SK-N-SH treated with all-trans-retinoic acid at 6 μM for 48 hours (cell line): ENCODE results near the gene NKD1.

Experiments used
- ATAC-seq: fragments of 200-7000 bp; cut with Tn5 transposase; 3 replicates; pipeline ENCODE4 v1.9.1; 2020; ENCODE audit warnings: mild to moderate bottlenecking, moderate library complexity
- ARNTL ChIP-seq: fragments of 450-650 bp; formaldehyde crosslinking; IDR thresholded peaks from 2 replicates; pipeline ENCODE4 v1.5.0; 2020; ENCODE audit warnings: low read depth, mild to moderate bottlenecking, moderate library complexity, borderline replicate concordance
- BACH2 ChIP-seq: fragments of 250-450 bp; sonication (Bioruptor Pico); IDR thresholded peaks from 2 replicates; pipeline ENCODE4 v1.9.0; 2021; ENCODE audit warnings: mild to moderate bottlenecking, borderline replicate concordance
- CSDC2 ChIP-seq: fragments of 250-450 bp; sonication (Bioruptor Pico); IDR thresholded peaks from 2 replicates; pipeline ENCODE4 v1.5.0; 2020; ENCODE audit warnings: mild to moderate bottlenecking, moderate library complexity
- GLIS3 ChIP-seq: fragments of 250-450 bp; sonication (Bioruptor Pico); IDR thresholded peaks from 2 replicates; pipeline ENCODE4 v1.5.0; 2020; ENCODE audit warnings: mild to moderate bottlenecking, moderate library complexity
- ISL1 ChIP-seq: fragments of 250-450 bp; sonication (Bioruptor Pico); IDR thresholded peaks from 2 replicates; pipeline ENCODE4 v2.1.2; 2022; ENCODE audit warnings: mild to moderate bottlenecking, moderate library complexity
- OSR1 ChIP-seq: fragments of 250-450 bp; sonication (Bioruptor Pico); IDR thresholded peaks from 2 replicates; pipeline ENCODE4 v1.8.0; 2022; ENCODE audit warnings: moderate library complexity, mild to moderate bottlenecking, inconsistent platforms
- PPARA ChIP-seq: fragments of 250-450 bp; sonication (Bioruptor Pico); IDR thresholded peaks from 2 replicates; pipeline ENCODE4 v1.5.0; 2020; ENCODE audit warnings: mild to moderate bottlenecking, borderline replicate concordance
- RARB ChIP-seq: fragments of 250-450 bp; sonication (Bioruptor Pico); IDR thresholded peaks from 2 replicates; pipeline ENCODE4 v1.8.0; 2021; ENCODE audit warnings: mild to moderate bottlenecking, moderate library complexity
- SNAI2 ChIP-seq: fragments of 250-450 bp; sonication (Bioruptor Pico); IDR thresholded peaks from 2 replicates; pipeline ENCODE4 v1.5.0; 2020; ENCODE audit warnings: mild to moderate bottlenecking, moderate library complexity
- TCF4 ChIP-seq: fragments of 250-450 bp; sonication (Bioruptor Pico); IDR thresholded peaks from 2 replicates; pipeline ENCODE4 v1.8.0; 2021; ENCODE audit warnings: mild to moderate bottlenecking, moderate library complexity, borderline replicate concordance
- TOX ChIP-seq: fragments of 250-450 bp; sonication (Bioruptor Pico); IDR thresholded peaks from 2 replicates; pipeline ENCODE4 v1.8.0; 2021; ENCODE audit warnings: mild to moderate bottlenecking, moderate library complexity, borderline replicate concordance
- ZFP3 ChIP-seq: fragments of 250-450 bp; sonication (Bioruptor Pico); IDR thresholded peaks from 2 replicates; pipeline ENCODE4 v1.5.0; 2020; ENCODE audit warnings: mild to moderate bottlenecking, moderate library complexity
- ZFP30 ChIP-seq: fragments of 450-650 bp; formaldehyde crosslinking; IDR thresholded peaks from 2 replicates; pipeline ENCODE4 v1.5.0; 2022; ENCODE audit warnings: mild to moderate bottlenecking, moderate library complexity
- ZNF565 ChIP-seq: fragments of 450-650 bp; formaldehyde crosslinking; conservative IDR thresholded peaks from 2 replicates; pipeline ENCODE4 v1.5.0; 2020; ENCODE audit warnings: low read depth, mild to moderate bottlenecking, moderate library complexity
- ZNF70 ChIP-seq: fragments of 450-650 bp; formaldehyde crosslinking; IDR thresholded peaks from 2 replicates; pipeline ENCODE4 v1.5.0; 2020; ENCODE audit warnings: mild to moderate bottlenecking, moderate library complexity
- ZNF8 ChIP-seq: fragments of 450-650 bp; formaldehyde crosslinking; IDR thresholded peaks from 2 replicates; pipeline ENCODE4 v1.5.0; 2020; ENCODE audit warnings: mild to moderate bottlenecking, moderate library complexity
- TF ChIP-seq, protein P1 (sequence below): fragments of 250-450 bp; sonication (Bioruptor Pico); IDR thresholded peaks from 2 replicates; pipeline ENCODE4 v1.5.0; 2020; ENCODE audit warnings: mild to moderate bottlenecking, moderate library complexity
- TF ChIP-seq, protein P2 (sequence below): fragments of 250-450 bp; sonication (Bioruptor Pico); IDR thresholded peaks from 2 replicates; pipeline ENCODE4 v1.5.1; 2021; ENCODE audit warnings: mild to moderate bottlenecking, moderate library complexity
- TF ChIP-seq, protein P3 (sequence below): fragments of 250-450 bp; sonication (Bioruptor Pico); IDR thresholded peaks from 2 replicates; pipeline ENCODE4 v1.8.0; 2020; ENCODE audit warnings: mild to moderate bottlenecking, moderate library complexity, borderline replicate concordance
- TF ChIP-seq, protein P4 (sequence below): fragments of 250-450 bp; sonication (Bioruptor Pico); IDR thresholded peaks from 2 replicates; pipeline ENCODE4 v1.5.1; 2020; ENCODE audit warnings: low read depth, mild to moderate bottlenecking, moderate library complexity
- TF ChIP-seq, protein P5 (sequence below): fragments of 250-450 bp; sonication (Bioruptor Pico); IDR thresholded peaks from 2 replicates; pipeline ENCODE4 v1.8.0; 2021; ENCODE audit warnings: low read depth, mild to moderate bottlenecking, moderate library complexity, borderline replicate concordance

The NKD1 gene

DNA sequence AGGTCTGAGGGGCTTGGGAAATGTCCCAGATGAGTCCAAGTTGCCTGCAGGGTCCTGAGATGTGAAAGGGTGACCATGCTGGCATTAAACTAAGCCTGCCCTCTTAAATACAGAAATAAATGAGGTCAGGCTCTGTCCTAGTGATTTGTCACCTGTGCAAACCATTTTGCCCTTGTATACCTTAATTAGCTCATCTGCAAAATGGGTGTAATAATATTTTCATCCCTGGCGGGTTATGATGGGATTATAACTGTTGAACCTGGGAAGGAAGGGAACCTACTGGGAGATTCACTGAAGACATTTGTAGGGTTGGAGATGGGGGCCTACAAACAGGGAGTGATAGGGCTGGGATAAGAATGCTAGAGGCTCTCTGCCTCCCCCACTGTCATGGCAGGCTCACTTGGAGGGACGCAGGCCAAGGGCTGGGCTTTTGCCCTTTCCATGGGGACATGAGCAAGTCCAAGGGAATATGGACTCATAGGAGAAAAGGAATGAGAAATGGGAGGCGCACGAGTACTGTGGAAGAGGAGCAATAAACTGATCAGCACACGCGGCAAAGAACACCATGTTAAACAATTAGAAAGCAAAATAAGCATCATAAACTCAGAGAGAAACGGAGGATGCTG is 4.4 kb downstream of the NKD1 start (continued):
- TF ChIP-seq OSR1 (CRISPR knock-in tag) = no peak

DNA sequence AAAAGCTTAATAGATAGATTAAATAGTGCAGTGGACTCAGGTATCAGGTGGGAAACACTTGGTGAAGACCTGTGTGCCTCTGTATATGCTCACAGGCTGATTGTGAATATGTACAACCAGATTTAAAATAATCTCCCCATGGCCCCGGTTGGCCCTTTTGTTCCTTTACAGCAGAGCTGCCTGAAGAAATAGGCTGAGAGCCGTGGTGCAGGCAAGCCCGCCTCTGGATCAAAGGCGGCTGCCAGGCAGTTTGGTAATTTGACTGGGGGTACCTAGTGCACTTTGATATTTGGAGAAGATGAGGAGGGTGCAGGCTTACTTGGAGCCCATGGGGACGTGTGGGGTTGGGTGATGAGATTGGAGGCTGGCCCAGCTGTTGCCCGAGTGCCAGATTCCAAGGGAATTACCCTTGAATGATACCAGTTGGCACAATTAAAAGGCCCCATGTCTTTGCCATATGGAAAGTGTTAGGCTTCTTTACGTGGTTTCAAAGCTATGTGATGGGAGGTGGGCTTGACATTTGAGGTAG is 5.0 kb downstream of the NKD1 start:
- TF ChIP-seq RARB (CRISPR knock-in tag) (no peak), ISL1 (CRISPR knock-in tag) (no peak), OSR1 (CRISPR knock-in tag) (no peak), ZFP30 (no peak), ZFP3 (CRISPR knock-in tag) (no peak), TCF4 (CRISPR knock-in tag) (no peak), ZNF8 (CRISPR knock-in tag) (no peak), ZNF565 (CRISPR knock-in tag) (no peak), ZNF70 (no peak), CSDC2 (CRISPR knock-in tag) (no peak), BACH2 (CRISPR knock-in tag) (no peak), TOX (CRISPR knock-in tag) (no peak), GLIS3 (CRISPR knock-in tag) (no peak)
- TF ChIP-seq, protein P1, sequence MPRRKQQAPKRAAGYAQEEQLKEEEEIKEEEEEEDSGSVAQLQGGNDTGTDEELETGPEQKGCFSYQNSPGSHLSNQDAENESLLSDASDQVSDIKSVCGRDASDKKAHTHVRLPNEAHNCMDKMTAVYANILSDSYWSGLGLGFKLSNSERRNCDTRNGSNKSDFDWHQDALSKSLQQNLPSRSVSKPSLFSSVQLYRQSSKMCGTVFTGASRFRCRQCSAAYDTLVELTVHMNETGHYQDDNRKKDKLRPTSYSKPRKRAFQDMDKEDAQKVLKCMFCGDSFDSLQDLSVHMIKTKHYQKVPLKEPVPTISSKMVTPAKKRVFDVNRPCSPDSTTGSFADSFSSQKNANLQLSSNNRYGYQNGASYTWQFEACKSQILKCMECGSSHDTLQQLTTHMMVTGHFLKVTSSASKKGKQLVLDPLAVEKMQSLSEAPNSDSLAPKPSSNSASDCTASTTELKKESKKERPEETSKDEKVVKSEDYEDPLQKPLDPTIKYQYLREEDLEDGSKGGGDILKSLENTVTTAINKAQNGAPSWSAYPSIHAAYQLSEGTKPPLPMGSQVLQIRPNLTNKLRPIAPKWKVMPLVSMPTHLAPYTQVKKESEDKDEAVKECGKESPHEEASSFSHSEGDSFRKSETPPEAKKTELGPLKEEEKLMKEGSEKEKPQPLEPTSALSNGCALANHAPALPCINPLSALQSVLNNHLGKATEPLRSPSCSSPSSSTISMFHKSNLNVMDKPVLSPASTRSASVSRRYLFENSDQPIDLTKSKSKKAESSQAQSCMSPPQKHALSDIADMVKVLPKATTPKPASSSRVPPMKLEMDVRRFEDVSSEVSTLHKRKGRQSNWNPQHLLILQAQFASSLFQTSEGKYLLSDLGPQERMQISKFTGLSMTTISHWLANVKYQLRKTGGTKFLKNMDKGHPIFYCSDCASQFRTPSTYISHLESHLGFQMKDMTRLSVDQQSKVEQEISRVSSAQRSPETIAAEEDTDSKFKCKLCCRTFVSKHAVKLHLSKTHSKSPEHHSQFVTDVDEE (CRISPR knock-in tag) = no peak
- TF ChIP-seq, protein P2, sequence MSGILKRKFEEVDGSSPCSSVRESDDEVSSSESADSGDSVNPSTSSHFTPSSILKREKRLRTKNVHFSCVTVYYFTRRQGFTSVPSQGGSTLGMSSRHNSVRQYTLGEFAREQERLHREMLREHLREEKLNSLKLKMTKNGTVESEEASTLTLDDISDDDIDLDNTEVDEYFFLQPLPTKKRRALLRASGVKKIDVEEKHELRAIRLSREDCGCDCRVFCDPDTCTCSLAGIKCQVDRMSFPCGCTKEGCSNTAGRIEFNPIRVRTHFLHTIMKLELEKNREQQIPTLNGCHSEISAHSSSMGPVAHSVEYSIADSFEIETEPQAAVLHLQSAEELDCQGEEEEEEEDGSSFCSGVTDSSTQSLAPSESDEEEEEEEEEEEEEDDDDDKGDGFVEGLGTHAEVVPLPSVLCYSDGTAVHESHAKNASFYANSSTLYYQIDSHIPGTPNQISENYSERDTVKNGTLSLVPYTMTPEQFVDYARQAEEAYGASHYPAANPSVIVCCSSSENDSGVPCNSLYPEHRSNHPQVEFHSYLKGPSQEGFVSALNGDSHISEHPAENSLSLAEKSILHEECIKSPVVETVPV (CRISPR knock-in tag) = no peak
- TF ChIP-seq, protein P3, sequence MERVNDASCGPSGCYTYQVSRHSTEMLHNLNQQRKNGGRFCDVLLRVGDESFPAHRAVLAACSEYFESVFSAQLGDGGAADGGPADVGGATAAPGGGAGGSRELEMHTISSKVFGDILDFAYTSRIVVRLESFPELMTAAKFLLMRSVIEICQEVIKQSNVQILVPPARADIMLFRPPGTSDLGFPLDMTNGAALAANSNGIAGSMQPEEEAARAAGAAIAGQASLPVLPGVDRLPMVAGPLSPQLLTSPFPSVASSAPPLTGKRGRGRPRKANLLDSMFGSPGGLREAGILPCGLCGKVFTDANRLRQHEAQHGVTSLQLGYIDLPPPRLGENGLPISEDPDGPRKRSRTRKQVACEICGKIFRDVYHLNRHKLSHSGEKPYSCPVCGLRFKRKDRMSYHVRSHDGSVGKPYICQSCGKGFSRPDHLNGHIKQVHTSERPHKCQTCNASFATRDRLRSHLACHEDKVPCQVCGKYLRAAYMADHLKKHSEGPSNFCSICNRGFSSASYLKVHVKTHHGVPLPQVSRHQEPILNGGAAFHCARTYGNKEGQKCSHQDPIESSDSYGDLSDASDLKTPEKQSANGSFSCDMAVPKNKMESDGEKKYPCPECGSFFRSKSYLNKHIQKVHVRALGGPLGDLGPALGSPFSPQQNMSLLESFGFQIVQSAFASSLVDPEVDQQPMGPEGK (CRISPR knock-in tag) = no peak
- TF ChIP-seq, protein P4, sequence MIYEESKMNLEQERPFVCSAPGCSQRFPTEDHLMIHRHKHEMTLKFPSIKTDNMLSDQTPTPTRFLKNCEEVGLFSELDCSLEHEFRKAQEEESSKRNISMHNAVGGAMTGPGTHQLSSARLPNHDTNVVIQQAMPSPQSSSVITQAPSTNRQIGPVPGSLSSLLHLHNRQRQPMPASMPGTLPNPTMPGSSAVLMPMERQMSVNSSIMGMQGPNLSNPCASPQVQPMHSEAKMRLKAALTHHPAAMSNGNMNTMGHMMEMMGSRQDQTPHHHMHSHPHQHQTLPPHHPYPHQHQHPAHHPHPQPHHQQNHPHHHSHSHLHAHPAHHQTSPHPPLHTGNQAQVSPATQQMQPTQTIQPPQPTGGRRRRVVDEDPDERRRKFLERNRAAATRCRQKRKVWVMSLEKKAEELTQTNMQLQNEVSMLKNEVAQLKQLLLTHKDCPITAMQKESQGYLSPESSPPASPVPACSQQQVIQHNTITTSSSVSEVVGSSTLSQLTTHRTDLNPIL (CRISPR knock-in tag) = no peak
- TF ChIP-seq, protein P5, sequence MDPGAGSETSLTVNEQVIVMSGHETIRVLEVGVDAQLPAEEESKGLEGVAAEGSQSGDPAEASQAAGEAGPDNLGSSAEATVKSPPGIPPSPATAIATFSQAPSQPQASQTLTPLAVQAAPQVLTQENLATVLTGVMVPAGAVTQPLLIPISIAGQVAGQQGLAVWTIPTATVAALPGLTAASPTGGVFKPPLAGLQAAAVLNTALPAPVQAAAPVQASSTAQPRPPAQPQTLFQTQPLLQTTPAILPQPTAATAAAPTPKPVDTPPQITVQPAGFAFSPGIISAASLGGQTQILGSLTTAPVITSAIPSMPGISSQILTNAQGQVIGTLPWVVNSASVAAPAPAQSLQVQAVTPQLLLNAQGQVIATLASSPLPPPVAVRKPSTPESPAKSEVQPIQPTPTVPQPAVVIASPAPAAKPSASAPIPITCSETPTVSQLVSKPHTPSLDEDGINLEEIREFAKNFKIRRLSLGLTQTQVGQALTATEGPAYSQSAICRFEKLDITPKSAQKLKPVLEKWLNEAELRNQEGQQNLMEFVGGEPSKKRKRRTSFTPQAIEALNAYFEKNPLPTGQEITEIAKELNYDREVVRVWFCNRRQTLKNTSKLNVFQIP (CRISPR knock-in tag) = no peak
- no peak for ATAC-seq

DNA sequence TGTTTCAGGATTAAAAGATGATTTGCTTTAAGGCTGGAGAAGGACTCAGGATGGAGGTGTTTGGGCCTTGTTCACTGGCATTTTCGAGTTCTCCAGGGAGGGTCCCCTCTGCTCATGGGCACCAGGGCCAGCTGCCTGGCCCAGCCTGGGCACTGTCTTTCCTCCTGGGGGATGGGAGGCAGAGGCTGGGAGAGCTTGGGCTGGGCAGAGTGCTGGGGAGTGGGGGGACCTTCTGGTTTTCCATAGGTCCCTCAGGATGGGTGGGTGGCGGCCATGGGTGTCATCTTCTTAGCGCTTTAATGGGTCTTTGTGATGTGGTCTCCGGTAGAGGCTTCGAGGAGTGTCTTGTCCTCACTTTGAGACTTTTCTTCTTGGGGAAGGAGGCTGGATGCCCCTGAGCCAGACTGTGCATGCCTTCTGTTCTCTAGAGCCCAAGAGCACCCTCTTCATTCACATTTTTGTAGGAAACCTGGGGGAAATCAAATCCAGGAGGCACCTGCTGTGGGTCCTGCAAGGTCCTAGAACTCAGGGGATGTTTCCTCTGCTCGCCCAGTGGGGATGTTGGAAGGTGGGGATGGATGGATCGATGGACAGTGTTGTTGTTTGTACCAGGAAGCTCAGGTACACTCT is 5.7 kb downstream of the NKD1 start:
- no peak for ATAC-seq
- no peak for TF ChIP-seq ZFP3 (CRISPR knock-in tag)
- TF ChIP-seq, protein P3 (CRISPR knock-in tag) = no peak
- TF ChIP-seq TCF4 (CRISPR knock-in tag) = no peak
- TF ChIP-seq ARNTL (CRISPR knock-in tag) = no peak
- TF ChIP-seq SNAI2 (CRISPR knock-in tag) = no peak
- TF ChIP-seq RARB (CRISPR knock-in tag) = no peak
- TF ChIP-seq ZFP30 = no peak
- no peak for TF ChIP-seq ISL1 (CRISPR knock-in tag)
- TF ChIP-seq OSR1 (CRISPR knock-in tag) = no peak
- no peak for TF ChIP-seq CSDC2 (CRISPR knock-in tag)
- no peak for TF ChIP-seq BACH2 (CRISPR knock-in tag)
- no peak for TF ChIP-seq PPARA (CRISPR knock-in tag)
- TF ChIP-seq, all 23 proteins: peak for 0
